DMS153 (cell line): ENCODE measurements around the gene MAN1B1.

Source experiments
- DNase-seq: peaks from one replicate; lab custom pipeline; 2025; lab: John Stamatoyannopoulos, UW

The MAN1B1 gene

DNA sequence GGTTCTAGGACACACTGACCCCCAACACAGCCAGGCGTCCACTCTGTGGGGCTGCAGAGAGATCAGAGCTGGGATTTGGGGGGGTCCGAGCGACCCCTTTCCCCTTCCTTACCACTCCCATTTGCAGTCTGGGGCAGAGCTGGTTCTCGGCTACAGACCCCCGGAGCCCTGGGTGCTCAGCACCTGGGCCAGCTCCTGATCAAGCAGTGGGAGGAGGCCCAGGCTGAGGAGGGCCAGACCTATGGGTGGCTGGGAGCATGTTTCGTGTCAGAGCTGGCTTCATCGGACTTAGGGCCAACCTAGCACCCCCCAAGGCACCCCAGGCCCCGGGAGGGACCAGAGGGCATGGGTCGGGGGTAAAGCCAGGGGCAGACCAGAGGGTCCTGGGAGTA, 59.7 kb downstream of the MAN1B1 start:
- no peak for DNase-seq

DNA sequence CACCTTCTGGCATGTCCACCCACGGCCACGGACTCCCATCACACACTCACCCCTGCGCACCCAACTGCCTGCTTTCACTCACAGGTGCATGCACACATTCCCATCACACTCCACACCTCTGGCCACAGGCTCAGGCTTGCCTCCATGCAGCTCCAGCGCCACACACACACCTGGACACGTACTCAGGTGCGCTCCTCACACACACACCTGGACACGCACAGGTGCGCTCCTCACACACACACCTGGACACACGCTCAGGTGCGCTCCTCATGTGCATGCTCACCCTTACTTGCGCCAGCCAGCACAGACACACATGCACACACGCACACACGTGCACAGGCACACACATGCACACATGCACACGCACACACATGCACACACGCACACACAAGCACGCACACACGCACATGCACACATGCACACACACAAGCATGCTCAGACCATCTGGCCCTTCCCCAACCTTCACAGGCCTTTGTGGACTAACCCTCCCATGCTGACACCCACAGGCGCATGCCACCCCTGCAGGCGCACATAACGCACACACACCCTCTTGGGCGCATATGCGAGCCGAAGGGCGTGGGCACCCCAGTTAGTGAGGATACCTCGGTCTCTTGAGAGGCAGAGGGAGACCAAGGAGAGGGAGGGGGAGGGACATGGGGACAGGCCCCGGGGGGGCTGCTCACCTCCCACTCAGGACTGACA, 60.5 kb downstream of the MAN1B1 start:
- DNase-seq: no peak

DNA sequence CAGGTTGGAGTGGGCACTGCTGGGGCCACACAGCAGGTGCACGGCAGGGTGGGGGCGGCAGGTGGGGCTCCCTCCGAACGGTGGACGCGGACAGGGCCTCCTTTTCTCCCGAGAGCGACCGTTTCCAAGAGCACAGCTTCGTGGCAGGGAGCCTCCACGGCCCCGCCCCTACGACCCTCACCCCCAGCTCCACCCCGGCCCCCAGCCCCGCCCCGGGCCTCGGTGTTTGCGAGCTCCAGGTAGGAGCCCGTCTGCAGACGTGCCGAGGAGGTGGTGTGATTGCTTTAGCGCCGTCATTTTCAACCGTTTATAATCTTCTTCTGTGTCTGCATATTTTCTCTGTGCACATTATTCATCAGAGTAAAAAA, 61.0 kb downstream of the MAN1B1 start:
- no peak for DNase-seq

DNA sequence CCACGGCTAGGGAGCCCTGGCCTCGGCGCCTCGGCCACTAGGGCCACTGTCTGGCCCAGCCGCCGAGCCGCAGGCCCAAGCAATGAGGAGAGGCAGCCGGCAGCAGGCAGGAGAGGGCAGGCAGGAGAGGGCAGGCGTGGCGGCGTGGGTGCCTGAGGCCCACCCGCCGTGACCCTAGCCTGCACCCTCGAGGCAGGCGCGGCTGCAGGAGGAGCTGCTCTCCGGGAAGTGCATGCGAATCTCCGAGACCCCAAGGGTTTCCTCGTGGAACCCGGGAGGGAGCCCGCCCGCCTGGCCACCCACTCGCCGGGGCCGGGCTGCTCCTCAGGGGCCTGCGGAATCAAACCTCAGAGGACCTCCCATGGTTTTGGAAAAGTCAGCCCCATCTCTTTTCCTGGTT, 61.5 kb downstream of the MAN1B1 start:
- no peak for DNase-seq

DNA sequence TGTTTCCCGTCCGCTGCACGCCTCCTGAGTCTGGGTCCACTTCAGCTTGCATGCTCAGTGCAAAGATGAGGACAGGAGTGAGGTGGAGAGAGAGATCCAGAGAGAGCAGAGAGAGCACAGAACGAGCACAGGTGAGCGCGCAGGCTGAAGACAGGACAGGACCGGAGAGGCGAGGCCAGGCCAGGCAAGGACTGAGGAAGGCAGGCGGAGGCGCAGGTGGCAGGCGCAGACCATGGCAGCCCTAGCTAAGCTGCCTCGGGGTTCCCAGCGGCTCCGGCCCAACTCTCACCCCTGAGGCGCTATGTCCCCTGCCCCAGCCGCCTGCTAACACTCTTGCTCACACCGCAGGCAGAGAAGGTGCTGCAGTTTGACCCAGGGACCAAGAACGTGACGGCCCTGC, 61.9 kb downstream of the MAN1B1 start:
- DNase-seq: no peak

DNA sequence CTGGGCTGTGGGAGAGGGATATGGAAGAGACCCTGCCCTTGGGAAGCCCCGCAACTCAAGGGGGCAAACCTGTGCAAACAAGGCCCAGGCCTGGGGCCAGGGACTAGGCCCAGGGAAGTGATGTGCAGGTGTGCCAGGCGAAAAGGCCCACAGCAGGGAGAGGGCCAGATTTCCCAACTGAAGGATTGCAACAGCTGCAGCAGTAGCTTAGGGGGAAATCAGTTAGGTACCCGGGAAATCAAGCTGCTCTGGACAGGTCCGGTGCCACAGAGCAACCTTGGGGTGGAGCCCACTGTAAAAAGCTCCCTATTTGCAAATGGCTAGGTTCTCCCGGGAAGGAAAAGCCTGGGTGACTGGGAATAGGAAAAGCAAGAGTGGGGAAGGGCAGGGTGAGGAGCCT, 62.6 kb downstream of the MAN1B1 start:
- DNase-seq: no peak

DNA sequence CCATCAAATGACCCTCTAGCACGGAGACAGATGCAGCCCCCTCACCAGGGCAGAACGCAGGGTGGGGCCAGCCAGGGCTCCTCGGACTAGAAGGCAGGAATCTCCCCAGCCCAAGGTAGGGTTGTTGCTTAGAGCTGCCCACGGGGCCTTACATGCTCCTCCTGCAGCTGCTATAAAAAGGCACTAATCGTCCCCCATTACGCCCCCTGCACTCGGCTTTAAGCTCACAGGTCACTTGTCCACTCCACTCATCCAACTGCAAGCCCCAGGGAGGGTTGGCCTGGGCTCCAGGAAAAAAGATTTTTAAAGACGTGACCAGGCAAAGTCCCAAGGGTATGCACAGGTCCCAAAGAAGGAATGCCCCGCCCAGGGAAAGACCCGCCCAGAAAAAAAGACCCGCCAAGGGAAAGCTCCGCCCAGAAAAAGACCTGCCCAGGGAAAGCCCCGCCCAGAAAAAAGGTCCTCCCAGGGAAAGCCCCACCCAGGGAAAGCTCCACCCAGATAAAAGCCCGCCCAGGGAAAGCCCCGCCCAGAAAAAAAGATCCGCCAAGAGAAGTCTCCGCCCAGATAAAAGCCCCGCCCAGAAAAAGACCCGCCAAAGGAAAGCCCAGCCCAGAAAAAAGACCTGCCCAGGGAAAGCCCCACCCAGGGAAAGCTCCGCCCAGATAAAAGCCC, 63.3 kb downstream of the MAN1B1 start:
- peak; percentile 62 for DNase-seq

DNA sequence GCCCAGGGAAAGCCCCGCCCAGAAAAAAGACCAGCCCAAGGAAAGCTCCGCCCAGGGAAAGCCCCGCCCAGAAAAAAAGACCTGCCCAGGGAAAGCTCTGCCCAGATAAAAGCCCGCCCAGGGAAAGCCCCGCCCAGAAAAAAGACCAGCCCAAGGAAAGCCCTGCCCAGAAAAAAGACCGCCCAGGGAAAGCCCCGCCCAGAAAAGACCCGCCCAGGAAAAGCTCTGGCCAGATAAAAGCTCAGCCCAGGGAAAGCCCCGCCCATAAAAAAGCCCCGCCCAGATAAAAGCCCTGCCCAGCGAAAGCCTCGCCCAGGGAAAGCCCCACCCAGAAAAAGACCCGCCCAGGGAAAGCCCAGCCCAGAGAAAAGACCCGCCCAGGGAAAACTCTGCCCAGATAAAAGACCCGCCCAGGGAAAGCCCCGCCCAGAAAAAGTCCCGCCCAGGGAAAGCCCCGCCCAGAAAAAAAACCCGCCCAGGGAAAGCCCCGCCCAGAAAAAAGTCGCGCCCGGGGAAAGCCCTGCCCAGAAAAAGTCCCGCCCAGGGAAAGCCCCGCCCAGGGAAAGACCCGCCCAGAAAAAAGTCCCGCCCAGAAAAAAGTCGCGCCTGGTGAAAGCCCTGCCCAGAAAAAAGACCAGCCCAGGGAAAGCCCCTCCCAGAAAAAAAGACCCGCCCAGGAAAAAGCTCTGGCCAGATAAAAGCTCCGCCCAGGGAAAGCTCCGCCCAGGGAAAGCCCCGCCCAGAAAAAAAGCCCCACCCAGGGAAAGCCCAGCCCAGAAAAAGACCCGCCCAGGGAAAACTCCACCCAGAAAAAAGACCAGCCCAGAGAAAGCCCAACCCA, 64.1 kb downstream of the MAN1B1 start:
- DNase-seq: peak; percentile 66

DNA sequence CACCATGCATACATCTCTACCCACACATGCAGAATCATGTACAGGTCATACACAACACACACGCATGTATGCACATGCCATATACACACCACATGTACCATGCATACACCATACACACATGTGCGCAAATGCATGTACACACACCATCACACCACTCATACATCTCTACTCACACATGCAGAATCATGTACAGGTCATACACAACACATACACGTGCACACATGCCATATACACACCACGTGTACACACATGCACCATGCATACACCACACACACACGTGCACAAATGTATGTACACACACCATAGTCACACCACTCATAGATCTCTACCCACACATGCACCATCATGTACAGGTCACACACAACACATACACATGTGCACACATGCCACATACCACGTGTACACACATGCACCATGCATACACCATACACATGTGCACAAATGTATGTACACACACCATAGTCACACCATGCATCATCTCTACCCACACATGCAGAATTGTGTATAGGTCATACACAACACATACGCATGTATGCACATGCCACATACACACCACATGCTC, 66.1 kb downstream of the MAN1B1 start:
- no peak for DNase-seq

DNA sequence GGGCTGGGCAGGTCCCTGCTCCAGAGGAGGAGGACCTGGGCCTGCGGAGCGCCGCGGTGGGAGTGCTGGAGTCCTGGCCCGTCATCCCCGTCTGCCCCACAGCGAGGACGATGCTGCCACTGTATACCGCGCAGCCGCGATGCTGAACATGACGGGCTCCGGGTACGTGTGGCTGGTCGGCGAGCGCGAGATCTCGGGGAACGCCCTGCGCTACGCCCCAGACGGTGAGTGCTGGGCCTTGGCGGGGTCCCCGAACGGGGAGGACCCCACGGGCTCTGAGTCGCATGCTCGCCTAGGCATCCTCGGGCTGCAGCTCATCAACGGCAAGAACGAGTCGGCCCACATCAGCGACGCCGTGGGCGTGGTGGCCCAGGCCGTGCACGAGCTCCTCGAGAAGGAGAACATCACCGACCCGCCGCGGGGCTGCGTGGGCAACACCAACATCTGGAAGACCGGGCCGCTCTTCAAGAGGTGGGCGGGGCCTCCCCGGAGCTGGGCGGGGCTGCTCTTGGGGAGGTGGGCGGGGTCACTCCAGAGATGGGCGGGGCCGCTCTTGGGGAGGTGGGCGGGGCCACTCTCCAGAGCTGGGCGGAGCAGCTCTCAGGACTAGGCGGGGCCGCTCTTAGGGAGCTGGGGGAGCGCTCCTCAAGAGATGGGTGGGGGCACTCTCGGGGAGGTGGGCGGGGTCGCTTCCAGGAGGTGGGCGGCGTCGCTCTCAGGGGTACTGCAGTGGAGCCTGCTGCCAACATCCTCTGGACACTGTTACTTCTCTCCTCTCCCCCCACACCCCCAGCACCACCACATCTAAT, 70.0 kb downstream of the MAN1B1 start:
- DNase-seq: peak; percentile 37

DNA sequence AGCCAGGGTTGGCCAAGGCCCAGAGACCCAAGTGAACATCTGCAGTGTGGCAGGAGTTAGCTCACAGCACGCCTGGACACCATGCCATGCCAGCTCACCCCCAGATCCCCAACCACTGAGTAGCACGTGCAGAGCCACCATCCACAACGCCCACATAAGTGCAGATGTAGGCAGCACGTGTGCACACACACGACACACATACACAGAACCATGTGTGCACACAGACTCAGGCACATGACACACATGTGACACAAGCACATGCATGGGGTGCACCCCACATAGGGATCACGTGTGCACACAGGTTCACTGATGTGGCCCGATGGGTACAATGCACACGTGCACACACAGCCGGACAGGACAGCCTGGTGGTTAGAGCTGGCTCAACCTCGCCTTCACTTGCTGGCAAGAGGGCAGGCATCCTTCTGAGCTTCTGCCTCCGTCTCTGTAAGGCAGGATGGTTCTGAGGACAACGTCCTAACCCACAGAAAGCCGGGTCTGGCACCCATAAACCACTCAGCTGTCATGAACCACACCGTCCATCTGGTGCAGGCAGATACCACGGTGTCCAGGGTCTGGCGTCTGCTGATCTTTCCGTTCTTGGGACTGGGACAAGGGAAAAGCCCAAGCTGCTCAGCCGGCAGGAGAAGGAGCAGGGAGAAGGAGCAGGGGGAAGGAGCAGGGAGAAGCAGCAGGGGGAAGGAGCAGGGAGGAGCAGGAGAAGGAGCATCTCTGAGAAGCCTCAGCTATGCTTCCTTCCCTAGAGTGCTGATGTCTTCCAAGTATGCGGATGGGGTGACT, 71.0 kb downstream of the MAN1B1 start:
- no peak for DNase-seq

DNA sequence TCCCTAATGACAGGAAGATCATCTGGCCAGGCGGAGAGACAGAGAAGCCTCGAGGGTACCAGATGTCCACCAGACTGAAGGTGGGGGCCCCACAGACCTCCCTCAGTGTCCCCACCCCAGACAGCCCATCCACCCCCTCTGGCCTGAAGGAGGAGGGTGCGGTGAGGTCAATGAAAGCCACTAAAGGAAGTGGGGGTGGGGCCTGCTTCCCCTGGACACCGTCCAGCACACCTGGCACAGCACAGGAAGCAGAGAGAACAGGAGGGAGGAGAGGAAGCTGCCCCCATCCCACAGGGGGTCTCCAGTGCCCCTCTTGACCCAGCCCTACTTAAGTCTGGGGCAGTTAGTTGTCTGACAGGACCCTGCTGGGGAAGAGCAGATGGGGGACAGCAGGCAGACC, 71.8 kb downstream of the MAN1B1 start:
- DNase-seq: peak; percentile 63
